ENCODE results near the gene CYLC2.

GRCh38 chr9:102975251-102975650 is 19.9 kb upstream of the CYLC2 start:
- TF ChIP-seq CTCF (IDR thresholded peaks at IDR 0.05) (no peak), EZH2 (IDR thresholded peaks at IDR 0.05; ENCODE audit: borderline replicate concordance, insufficient read depth, low read depth, low read length, poor library complexity, severe bottlenecking) (no peak)

All from B cell (primary cell).